Measurements from ENCODE around the gene SEMA3C. TPM values are rescaled to one million over a fixed set of nuclear protein-coding genes. Genes with fewer than 3 reads are reported as not detected.

The SEMA3C gene
- polyA plus RNA-seq (ENCODE audit: insufficient read length in 4 of 4): 100 to 1,000 TPM in 1 of 4 donors, 10 to 100 TPM in 3; 24.3 to 248 (median 51.3) TPM

DNA sequence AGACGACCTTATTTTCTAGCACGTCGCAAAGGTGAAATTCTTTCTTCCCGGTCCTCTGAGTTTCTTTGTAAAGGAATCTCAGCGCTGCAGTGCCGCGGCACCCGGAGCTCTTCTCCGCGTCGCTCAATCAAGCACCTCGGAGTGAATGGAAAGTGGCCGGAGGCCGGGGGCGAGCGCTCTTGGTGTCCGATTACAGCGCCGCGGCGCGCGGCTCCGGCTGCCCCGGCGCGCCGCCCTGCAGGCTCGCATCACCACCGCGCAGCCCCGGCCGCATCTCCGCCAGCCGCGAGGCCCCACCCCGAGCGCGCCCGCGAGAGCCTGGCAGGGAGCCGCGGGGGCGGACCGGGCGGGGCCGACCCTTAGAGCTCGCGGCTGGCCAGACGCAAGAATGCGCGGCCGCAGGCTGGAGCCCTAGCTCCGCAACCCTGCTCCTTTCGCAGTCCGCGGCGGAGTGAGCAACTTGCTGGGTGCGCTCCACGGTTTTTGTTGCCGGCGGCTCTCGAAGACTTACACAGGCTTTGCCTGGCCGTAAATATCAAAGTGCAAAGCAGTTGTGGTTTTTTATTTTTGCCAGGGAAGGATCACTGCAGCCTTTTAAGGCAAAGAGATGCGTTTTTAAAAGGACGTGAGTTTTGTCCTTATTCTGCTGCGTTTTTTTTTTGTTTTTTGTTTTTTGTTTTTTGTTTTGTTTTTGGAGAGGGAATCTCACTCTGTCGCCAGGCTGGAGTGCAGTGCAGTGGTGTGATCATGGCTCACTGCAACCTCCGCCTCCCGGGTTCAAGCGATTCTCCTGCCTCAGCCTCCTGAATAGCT lies at the start of gene SEMA3C:
Gene SEMA3C, minus strand, starts transcription at position 143 of the 813 bp plus-strand sequence. CDS start 2,270 bp downstream, outside the sequence.
- peak; percentile 72 to 87 (median 84) for DNase-seq (ENCODE audit: low read depth in 4 of 4, low spot score in 3 of 4)

DNA sequence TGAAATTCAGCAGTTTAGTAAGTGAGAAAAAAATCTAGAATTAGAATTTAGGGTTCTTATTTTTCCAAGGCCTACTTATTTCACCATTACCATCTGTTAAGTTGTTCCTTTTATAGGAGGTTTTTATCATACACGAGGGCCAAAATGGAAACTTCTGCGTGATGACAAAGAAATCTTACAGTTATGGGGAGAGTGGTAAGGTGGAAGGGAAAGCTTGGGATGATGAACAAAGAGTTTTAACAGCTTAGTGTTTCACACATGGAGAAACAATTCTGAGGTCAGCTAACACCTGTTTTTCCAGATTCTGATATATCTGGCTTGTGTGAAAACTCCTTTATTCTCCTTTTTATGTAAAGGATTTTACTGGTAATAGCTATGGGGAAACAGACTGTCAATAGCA lies 49.8 kb upstream of the SEMA3C start:
- DNase-seq (ENCODE audit: low read depth in 4 of 4, low spot score in 3 of 4): no peak

DNA sequence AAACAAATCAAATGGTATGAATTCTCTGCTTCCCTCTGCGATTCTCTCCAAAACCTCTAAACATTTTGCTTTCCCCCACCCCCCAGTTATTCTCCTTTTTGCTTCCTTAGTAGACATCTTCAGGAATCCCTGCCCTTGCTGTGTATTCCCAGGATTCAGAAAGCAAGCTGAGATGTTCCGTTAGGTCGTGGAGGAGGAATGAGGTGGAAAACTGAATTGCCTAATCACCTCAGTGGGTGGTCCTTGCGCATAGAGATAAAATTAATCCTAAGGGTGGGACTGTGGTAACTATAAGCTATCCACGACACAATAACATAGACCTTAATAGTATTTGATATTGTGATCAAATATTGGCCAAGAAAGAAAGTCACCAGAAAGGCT lies 49.1 kb upstream of the SEMA3C start:
- DNase-seq (ENCODE audit: low read depth in 4 of 4, low spot score in 3 of 4): no peak

DNA sequence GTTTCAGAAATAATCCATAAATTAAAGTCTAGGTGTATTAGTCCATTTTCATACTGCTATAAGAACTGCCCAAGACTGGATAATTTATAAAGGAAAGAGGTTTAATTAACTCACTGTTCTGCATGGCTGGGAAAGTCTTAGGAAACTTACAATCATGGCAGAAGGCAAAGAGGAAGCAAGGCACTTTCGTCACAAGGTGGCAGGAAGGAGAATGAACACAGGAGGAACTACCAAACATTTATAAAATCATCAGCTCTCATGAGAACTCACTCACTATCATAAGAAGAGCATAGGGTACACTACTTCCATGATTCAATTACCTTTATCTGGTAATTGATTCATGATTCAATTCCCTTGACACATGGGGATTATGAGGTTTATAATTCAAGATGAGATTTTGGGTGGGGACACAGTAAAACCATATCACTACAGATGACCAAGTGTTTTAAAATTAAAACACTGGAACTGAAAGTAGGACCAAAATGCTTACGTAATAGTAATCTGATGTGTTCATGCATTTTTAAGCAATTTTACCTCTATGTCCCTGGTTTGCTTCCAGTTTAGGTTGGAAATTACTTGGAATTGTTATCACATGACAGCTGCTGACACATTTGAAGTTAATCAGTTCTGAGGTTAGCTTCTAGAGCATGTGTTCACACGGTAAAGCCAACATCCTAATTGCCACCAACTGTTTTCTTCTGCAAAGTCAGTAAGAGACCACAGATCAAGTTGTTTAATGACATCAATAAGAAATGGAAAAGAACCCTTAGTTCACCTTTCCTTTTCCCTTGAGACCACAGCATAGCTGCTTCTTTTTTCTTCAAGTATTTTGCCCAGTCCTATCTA lies 48.4 kb upstream of the SEMA3C start:
- no peak for DNase-seq (ENCODE audit: low read depth in 4 of 4, low spot score in 3 of 4)

DNA sequence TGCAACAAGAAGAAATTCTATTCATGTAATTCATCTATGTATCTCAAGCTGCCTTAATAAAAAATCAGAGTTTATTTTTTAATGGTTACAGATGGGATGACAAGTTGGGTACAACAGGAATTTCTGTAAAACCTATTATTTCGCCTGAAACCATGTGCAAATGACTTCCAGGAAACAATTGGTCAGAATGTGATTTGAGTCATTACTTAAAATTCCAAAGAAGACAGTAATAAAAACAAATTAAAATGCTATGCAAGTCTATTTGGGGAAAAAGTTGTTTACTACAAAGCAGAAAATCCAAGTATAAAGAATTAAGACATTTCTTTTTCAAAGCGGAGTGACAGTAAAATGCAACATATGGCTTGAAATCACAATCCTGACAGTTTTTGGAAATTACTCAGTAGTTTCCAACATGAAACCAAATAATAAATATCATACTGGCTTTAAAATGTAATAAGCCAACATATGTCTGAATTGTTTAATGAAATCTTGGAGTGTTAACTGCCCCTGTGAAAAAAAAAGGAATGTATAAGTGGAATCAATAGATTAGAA lies 41.5 kb upstream of the SEMA3C start:
- no peak for DNase-seq (ENCODE audit: low read depth in 4 of 4, low spot score in 3 of 4)

DNA sequence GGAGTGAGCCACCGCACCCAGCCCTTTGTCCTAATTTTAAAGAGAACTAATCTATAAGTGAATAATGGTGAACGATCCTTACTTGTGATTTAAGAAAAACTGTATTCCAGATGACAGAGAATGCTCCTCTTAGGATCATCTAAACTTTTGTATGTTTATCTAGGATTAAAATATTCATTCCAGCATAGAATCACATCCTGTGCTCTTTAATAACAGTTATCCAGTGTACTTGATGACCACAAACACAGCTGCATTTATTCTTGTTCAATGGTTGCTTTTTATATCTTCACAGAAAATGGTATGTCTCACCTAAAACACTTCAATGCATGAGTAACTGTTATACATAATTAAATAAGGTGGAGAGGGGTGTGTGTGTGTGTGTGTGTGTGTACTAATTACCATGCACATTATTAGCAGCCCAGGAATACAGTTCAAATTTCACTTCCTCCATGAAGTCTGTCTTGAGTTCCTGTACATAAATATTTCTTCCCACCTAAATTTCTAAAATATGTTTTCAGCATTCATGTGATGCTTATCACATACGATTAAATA lies 38.5 kb upstream of the SEMA3C start:
- DNase-seq (ENCODE audit: low read depth in 4 of 4, low spot score in 3 of 4): no peak

DNA sequence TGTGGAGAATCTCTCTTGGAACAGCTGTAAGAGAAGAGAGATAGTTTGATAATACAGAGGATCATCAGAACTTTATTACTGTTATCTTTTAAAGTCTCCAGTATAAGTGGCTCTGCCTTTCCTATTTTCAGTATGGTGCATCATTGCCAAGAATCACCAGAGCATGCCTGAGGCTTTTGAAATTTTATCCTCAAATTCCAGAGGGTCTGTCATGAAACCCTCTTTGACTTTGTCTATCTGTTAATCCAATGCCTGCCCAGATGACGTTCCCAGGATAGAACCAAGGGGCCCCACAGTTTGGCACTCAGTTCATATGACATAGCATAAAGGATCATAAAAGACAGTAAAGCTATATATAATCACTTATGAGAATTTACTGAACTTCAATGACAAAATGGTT lies 35.3 kb upstream of the SEMA3C start:
- no peak for DNase-seq (ENCODE audit: low read depth in 4 of 4, low spot score in 3 of 4)

DNA sequence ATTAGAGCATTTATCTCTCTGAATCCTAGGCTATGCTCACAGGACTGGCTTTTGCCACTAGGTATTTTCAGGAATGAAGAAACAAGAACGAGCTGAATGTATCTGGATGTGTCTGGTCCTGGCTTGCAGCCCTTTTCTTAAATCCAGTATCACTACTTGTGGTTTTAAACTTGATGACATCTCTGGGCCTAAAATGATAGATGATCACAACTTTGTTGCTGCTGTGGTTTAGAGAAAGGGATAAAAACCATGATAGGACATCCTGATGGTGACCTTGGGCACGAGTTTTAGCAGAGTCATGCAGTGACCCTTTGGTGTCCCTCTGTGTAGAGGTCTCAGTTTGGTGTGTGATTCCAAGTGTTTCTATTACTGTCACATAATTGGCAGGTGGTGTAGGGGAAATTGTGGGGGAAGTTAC lies 31.7 kb upstream of the SEMA3C start:
- DNase-seq (ENCODE audit: low read depth in 4 of 4, low spot score in 3 of 4): no peak

DNA sequence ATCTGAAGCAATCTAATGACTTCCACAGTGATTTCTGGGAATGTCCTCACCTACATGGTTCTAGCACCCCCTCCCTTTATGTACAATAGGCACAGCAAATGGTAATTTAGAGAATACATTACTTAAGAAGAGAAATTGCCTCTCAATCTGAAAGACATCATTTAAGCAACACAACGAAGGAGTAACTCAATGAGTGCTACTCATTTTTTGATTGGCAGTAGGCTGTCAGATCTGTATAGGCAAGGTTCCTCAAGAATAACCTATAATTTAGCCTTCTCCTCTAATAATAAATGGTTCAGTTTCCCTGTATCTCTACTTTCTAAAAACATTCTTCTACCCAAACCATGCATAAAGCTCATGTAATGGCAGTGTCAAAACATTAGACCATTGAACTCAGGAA lies 30.6 kb upstream of the SEMA3C start:
- DNase-seq (ENCODE audit: low read depth in 4 of 4, low spot score in 3 of 4): no peak

DNA sequence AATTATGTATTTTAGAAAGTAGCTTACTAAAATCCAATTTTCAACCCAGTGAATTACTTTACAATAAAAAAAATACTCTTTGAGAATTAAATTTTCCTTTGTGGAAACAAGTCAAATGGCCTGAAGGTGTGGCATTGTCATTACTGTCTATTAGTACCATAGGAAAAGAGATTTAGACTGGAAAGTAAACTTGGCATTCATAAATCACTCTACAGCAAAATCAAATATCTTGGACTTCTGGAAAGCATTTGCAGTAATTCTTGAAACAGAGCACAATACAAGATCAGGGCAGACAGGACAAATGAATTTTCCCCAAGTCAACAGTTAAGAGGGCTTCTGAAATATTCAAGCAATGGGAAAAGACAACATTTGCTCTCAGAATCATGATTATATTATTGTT lies 28.0 kb upstream of the SEMA3C start:
- DNase-seq (ENCODE audit: low read depth in 4 of 4, low spot score in 3 of 4): no peak

DNA sequence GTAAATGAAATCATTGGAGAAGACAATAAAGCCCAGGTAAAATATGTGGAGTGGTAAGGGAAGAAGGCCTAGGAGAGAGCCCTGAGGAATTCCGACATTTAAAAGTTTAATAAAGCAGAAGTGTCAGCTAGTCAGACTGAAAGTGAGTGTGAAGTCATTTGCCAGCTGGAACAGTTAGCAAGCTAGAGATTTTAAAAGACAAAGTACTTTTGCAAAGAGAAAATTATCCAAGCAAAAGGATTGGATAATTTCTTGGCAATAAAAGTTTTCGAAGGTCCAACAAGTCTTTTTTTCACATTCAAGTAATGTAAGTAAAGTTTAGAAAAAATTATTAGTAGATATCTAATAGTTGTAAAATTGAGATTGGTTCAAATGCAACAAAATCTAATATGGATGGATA lies 27.1 kb upstream of the SEMA3C start:
- DNase-seq (ENCODE audit: low read depth in 4 of 4, low spot score in 3 of 4): no peak

DNA sequence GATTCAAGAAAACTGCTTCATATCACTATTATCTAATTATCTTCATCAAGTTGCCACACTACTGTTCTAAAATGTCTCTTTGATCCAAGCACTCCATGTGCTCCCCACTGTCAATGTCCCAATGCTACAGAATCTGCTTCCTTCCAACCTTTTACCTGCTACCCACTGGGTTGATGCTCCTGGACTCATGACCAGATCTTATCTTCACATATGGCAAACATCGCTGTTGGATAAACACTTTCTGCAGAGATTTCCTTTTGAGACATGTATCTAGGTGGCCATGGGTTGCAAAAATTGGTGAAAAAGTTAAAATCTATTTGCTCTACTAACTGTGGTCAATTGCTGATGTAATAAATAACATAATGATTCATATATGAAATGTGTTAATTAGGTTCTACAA lies 24.5 kb upstream of the SEMA3C start:
- no peak for DNase-seq (ENCODE audit: low read depth in 4 of 4, low spot score in 3 of 4)

DNA sequence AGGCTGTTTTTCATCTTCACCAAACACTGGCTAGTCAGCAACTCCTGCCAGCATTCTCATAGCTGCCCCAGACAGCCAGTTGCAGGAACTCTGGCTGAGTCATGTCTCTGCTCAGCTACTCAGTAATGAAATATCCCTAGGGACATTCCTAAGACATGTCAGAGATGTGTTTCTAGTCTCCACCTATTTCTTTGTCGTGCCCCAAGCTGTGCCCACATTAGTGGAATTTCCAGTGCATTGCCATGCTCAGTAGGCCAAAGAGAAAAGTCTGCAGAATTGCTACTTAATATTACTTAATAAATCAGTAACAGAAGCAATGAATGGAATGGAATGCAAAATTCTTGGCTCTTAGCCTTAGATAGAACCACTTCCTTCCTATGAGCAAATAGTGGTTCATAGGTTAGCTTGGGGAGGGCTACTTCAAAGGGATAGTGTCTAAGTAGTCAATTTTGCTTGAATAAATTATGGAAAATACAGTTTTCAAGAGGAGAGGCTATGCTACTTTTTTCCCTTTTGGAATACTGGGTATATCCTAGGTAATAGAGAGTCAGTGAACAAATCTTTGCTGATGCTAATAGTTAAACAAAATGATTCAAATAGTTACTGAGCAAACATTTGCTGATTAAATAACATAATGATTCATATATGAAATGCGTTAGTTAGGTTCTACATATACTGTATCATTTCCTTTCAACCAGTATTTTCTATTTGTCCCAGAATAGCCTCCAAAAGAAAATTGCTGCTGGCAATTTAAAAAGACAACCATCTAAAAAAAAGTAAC lies 23.6 kb upstream of the SEMA3C start:
- peak in 1 of 4 donors; percentile 12 for DNase-seq (ENCODE audit: low read depth in 4 of 4, low spot score in 3 of 4)

DNA sequence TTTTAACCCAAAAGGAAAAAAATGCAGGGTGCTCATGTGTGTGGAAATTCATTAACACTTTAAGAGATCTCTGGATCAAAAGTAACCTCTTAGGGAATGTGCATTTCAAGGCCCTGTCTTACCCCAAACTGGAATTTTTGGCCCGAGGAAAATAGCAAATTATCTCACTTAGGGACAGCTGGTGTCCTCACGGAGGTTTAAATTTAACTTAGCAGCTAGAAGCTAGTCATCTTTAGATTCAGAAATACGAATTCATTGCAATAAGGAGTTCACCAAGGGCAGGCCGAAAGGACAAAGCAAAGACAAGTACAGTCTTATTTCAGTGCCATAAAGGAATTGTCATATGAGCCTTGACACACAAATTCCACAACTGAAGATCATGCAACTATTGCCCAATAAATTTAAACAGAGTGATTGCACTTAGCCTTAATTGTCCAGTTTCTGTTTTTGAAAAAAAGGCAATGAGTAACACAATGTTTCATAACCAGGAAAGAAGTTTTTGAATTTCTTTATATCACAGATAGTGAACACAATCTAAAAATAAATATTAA lies 22.4 kb upstream of the SEMA3C start:
- DNase-seq (ENCODE audit: low read depth in 4 of 4, low spot score in 3 of 4): no peak

DNA sequence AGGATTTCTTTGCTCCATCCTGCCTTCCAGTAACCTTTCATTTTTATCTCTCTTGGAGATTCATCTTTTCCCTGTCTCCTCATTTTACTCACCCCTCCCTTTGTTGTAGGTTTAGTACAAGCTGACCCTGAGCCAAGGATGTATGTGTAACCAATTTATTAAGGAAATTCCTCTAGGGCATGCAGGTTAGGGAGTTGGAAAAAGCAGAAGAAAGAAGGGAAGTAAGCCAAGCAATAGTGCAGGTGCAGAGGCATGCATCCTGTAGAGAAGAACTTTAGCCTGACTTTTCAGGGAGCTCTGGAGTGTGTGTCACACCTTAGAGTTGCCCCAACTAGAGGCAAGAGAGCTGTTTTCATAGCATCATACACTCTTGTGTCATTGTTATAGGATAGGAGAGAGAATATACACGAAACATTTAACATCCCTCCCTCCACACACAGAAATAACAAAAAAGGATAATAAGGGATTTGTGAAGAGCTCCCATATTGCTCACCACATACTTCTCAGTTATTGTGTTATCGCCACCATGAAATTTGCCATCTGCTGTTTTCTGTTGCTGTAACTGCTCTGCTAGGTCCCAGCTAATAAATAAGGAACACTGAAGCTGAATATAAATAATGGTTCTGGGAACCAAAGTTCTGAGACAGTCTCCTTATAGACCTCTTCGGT lies 21.8 kb upstream of the SEMA3C start:
- no peak for DNase-seq (ENCODE audit: low read depth in 4 of 4, low spot score in 3 of 4)

DNA sequence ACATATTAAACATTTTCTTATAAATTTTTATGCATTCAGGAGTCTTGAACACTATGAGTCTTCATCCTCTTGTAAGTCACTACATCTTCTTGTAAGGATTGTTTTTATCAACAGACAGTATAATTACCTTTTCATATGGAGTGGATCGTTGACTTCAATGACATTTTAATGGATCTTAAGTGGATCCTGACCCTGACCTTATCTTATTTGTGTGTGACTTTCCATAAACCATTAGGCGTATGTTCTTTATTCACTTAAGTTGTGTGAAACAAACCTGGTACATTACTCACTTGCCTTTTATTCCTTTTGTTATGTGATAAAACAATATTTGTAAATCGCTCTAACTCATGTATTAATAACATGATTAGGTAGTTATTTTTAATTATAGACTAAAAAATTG lies 18.5 kb upstream of the SEMA3C start:
- DNase-seq (ENCODE audit: low read depth in 4 of 4, low spot score in 3 of 4): no peak

DNA sequence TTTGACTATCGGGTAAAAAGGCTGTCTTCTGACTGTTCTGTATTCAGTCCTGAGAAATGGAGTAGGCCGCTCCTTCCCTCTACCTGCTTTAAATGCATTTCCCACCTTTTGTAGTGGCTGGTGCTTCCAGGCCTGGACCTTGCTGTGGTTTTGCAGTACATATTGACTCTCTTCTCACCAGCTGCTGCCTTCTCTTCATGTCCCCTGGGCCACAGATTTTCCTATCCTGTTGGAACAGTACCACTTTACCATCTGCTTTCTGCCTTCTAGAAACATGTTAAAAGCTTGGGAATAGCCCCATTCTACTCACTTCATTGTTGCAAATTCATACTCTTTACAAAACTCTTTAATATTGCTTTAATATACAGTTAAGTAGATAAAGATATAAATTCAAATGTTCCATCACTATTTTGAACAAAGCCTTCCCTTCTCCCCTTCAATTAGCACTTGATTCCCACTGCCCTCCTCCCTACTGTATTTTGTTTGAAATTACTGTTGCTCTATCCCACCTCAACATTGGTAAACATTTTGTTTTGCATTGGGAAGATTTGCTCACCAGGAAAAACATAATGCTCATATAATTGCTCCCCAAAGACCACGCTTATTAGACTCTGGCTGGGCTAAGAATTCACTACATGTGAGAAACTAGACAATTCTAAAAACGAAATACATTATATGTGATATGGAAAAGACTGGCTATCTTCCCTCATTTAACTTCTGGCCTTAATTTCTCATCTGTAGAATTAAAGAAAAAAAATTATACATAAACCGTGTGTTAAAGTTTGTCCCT lies 17.3 kb upstream of the SEMA3C start:
- no peak for DNase-seq (ENCODE audit: low read depth in 4 of 4, low spot score in 3 of 4)

DNA sequence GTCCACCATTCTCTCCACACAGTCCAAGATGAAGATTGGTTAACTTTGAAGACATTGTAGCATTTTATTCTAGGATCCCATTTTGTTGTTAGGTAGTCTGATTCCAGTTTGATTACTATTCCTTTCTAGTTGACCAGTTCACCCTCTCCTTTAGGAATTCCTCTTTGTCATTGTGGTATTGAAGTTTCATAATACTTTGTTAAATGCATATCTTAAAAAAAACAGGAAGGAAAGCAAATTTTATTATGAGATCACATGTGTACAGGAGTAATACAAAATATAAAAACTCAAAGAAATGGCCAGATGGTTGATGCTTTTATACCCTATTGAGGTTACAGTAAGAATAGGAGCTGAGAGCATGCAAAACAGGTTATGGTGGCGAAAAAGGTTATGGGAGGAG lies 15.5 kb upstream of the SEMA3C start:
- DNase-seq (ENCODE audit: low read depth in 4 of 4, low spot score in 3 of 4): no peak

DNA sequence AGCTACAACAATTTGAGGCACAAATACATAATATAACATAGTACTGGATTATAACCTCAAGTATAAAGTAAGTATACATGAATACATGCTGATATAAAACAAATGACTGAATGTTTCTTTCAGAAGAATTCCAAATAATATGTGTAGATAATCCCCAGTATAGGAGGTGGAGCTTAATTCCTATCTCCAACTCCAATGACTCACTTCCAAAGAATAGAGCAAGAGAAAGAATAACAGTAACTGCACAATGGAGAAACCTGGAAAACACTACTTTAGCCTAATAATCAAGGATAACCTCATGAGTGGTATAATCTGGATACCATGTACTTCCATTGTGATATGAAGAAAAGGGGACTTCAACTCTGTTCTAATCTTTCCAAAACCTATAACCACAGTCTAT lies 13.7 kb upstream of the SEMA3C start:
- DNase-seq (ENCODE audit: low read depth in 4 of 4, low spot score in 3 of 4): no peak
